B cell (primary cell): Measurements from ENCODE around the gene PLEKHN1. TPM values are rescaled to one million over a fixed set of nuclear protein-coding genes. Genes with fewer than 3 reads are reported as not detected.

Experiments used
- ATAC-seq: fragments of 200-7000 bp; cut with Tn5 transposase; one replicate; pipeline ENCODE4 v1.10.0; 2021; ENCODE audit warnings: low read depth, mild to moderate bottlenecking, moderate number of reproducible peaks, moderate library complexity
- CTCF ChIA-PET: fragments of 350-600 bp; sonication (Branson Sonifier 250); formaldehyde crosslinking; loops from one replicate; lab custom pipeline; 2021; ENCODE audit warnings: antibody characterized with exemption, inconsistent platforms; lab: Charles Lee
- POLR2A ChIA-PET: fragments of 350-600 bp; sonication (Branson Sonifier 250); formaldehyde crosslinking; loops from one replicate; lab custom pipeline; 2021; ENCODE audit warnings: antibody characterized with exemption; lab: Charles Lee
- DNase-seq: peaks from one replicate; pipeline ENCODE4 v3.0.0; 2013
- H2AFZ ChIP-seq: 2 replicates; pipeline ENCODE4 v1.6.1; 2012; ENCODE audit warnings: mild to moderate bottlenecking, low read depth, low read length; ENCODE audit not compliant: insufficient read depth, poor library complexity, severe bottlenecking
- H3K27ac ChIP-seq, 2 donors: 1 replicate in 1 of 2; 2 replicates in 1 of 2; pipeline ENCODE4 v1.5.1; 2012 to 2013; ENCODE audit warnings: low read length in 2 of 2, mild to moderate bottlenecking in 2 of 2, moderate library complexity in 1 of 2
- H3K27me3 ChIP-seq, 4 experiments: fragments of 200-600 bp in 1 of 4; sonication (generic) in 1 of 4; replicated peaks in 1 of 4; 1 replicate in 2 of 4; 2 replicates in 2 of 4; pipeline versions ENCODE4 v1.6.1 to v1.7.0; 2013 to 2016; ENCODE audit warnings: low read length in 3 of 4, mild to moderate bottlenecking in 2 of 4, mixed read lengths in 1 of 4, moderate library complexity in 1 of 4; ENCODE audit not compliant: insufficient read depth in 4 of 4, control insufficient read depth in 3 of 4; ENCODE audit errors: control extremely low read depth in 1 of 4
- H3K36me3 ChIP-seq, 2 experiments: replicated peaks in 1 of 2; 1 replicate in 1 of 2; 2 replicates in 1 of 2; pipeline versions ENCODE4 v1.6.1 to v1.7.1; 2013; ENCODE audit warnings: low read length in 1 of 2; ENCODE audit not compliant: insufficient read depth in 2 of 2, control insufficient read depth in 1 of 2; ENCODE audit errors: control extremely low read depth in 1 of 2, extremely low read depth in 1 of 2
- H3K4me1 ChIP-seq, 2 donors: fragments of 200-600 bp in 1 of 2; sonication (generic) in 1 of 2; 1 replicate in 1 of 2; 2 replicates in 1 of 2; pipeline versions ENCODE4 v1.5.1 to v1.6.1; 2013 to 2017; ENCODE audit warnings: low read length in 2 of 2; ENCODE audit not compliant: control insufficient read depth in 2 of 2, insufficient read depth in 2 of 2
- H3K4me2 ChIP-seq: replicated peaks from 2 replicates; pipeline ENCODE3; 2012; ENCODE audit warnings: mild to moderate bottlenecking, low read depth, low read length; ENCODE audit not compliant: poor library complexity, severe bottlenecking
- H3K4me3 ChIP-seq, 5 experiments: fragments of 200-600 bp in 1 of 5; sonication (generic) in 1 of 5; 1 replicate in 3 of 5; 2 replicates in 2 of 5; pipeline versions ENCODE4 v1.5.1 to v1.7.0; 2011 to 2016; ENCODE audit warnings: low read length in 4 of 5, mild to moderate bottlenecking in 4 of 5, low read depth in 2 of 5, control low read depth in 1 of 5, moderate library complexity in 1 of 5; ENCODE audit not compliant: insufficient read depth in 1 of 5; ENCODE audit errors: control extremely low read depth in 1 of 5, extremely low read depth in 1 of 5
- H3K79me2 ChIP-seq: fragments of 200-600 bp; sonication (generic); one replicate; pipeline ENCODE4 v1.6.0; 2016; ENCODE audit warnings: low read length; ENCODE audit not compliant: control insufficient read depth, insufficient read depth
- H3K9ac ChIP-seq: fragments of 200-600 bp; sonication (generic); 2 replicates; pipeline ENCODE4 v1.6.1; 2017; ENCODE audit warnings: mild to moderate bottlenecking, low read length, moderate library complexity
- H3K9me3 ChIP-seq, 3 donors: one replicate each; pipeline versions ENCODE4 v1.6.1 to v1.7.1; 2013; ENCODE audit warnings: low read length in 2 of 3; ENCODE audit not compliant: control insufficient read depth in 2 of 3, insufficient read depth in 1 of 3; ENCODE audit errors: control extremely low read depth in 1 of 3
- H4K20me1 ChIP-seq: 2 replicates; pipeline ENCODE4 v1.6.0; 2012; ENCODE audit warnings: mild to moderate bottlenecking, low read length; ENCODE audit not compliant: insufficient read depth, control insufficient read depth, poor library complexity, severe bottlenecking
- H3K27ac Mint-ChIP-seq: one replicate; pipeline ENCODE4 v1.8.0; 2021; ENCODE audit warnings: mixed read lengths
- H3K27me3 Mint-ChIP-seq: one replicate; pipeline ENCODE4 v1.8.0; 2021; ENCODE audit warnings: mixed read lengths
- H3K4me1 Mint-ChIP-seq: one replicate; pipeline ENCODE4 v1.8.0; 2021; ENCODE audit warnings: mixed read lengths
- H3K4me3 Mint-ChIP-seq: one replicate; pipeline ENCODE4 v1.8.0; 2021; ENCODE audit warnings: mixed read lengths
- H3K9me3 Mint-ChIP-seq: one replicate; pipeline ENCODE4 v1.8.0; 2022; ENCODE audit warnings: mixed read lengths; ENCODE audit not compliant: insufficient read depth
- EZH2 ChIP-seq: IDR thresholded peaks from 2 replicates; pipeline ENCODE4 v1.6.1; 2012; ENCODE audit warnings: borderline replicate concordance, low read depth, mild to moderate bottlenecking, moderate library complexity, low read length; ENCODE audit not compliant: insufficient read depth, poor library complexity, severe bottlenecking
- WGBS: methylation state at CpG from one replicate; pipeline ENCODE4 v1.1.5; 2013; ENCODE audit warnings: missing lambda C conversion rate; ENCODE audit not compliant: insufficient coverage; 5-methylcytosine and 5-hydroxymethylcytosine counted together
- intact Hi-C: fragments of 100-400 bp; cut with micrococcal nuclease; formaldehyde crosslinking; loops from one replicate; pipeline ENCODE4 v1.10.0; 2022
- polyA plus RNA-seq: library from polyadenylated mRNA; depleted of rRNA; stranded (reverse); fragments of >200 nt; gene quantifications from 2 replicates; pipeline ENCODE4 v1.2.3, GENCODE V29; 2012
- total RNA-seq, 2 donors: library from RNA; stranded (reverse); fragments of 120-200 nt in 1 of 2; gene quantifications; 1 replicate in 1 of 2; 2 replicates in 1 of 2; pipeline versions ENCODE4 v1.2.3 to v1.2.4, GENCODE V29; 2013 to 2022
- TF ChIP-seq, protein P1 (sequence below): fragments of 200-600 bp; IDR thresholded peaks from one replicate; pipeline ENCODE4 v1.8.0; 2022; ENCODE audit warnings: antibody characterized with exemption, mild to moderate bottlenecking

PLEKHN1 gene
- total and polyA plus RNA-seq, 2 donors (not counting 1 experiment from before 2014, with no cell fraction given), result 0.36 to 1.1 TPM

DNA sequence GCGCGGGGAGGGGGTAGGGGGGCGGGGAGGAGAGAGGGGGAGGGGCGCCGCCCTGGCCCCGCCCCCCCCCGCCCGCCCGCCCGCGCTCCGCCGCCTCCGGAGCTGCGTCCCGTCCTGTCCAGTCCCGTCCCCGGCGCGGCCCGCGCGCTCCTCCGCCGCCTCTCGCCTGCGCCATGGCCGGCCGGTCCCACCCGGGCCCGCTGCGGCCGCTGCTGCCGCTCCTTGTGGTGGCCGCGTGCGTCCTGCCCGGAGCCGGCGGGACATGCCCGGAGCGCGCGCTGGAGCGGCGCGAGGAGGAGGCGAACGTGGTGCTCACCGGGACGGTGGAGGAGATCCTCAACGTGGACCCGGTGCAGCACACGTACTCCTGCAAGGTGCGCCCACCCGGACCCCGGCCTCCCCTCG, 53.7 kb downstream of the PLEKHN1 start, which contains the start of gene AGRN:
Gene AGRN (plus strand): TSS at position 121 of the 405 bp plus-strand sequence. CDS start 53 bp downstream, at position 174.
- no peaks in the 10 kb centered on the region for H3K9me3 Mint-ChIP-seq
- intact Hi-C loops, result loop anchor here (1.0 to 10.0 kb wide), 4 partner anchors 13 to 96 kb away; partner anchors contain the start of genes C1orf159 and HES4
- TF ChIP-seq, protein P1, sequence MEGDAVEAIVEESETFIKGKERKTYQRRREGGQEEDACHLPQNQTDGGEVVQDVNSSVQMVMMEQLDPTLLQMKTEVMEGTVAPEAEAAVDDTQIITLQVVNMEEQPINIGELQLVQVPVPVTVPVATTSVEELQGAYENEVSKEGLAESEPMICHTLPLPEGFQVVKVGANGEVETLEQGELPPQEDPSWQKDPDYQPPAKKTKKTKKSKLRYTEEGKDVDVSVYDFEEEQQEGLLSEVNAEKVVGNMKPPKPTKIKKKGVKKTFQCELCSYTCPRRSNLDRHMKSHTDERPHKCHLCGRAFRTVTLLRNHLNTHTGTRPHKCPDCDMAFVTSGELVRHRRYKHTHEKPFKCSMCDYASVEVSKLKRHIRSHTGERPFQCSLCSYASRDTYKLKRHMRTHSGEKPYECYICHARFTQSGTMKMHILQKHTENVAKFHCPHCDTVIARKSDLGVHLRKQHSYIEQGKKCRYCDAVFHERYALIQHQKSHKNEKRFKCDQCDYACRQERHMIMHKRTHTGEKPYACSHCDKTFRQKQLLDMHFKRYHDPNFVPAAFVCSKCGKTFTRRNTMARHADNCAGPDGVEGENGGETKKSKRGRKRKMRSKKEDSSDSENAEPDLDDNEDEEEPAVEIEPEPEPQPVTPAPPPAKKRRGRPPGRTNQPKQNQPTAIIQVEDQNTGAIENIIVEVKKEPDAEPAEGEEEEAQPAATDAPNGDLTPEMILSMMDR, result no peak
- TF ChIP-seq EZH2, result no peak
- H3K27me3 Mint-ChIP-seq, result no peaks in the 10 kb centered on the region
- H3K4me1 Mint-ChIP-seq, result peaks cover 4% of the 10 kb centered on the region
- H2AFZ ChIP-seq, result peak within 1 kb of the TSS; percentile 38
- ChIA-PET CTCF (interaction anchor here (1.1 to 3.2 kb wide), 7 partner anchors 18 to 272 kb away, joined by 3 to 14 read pairs (median 5); no protein-coding TSS in a partner anchor), POLR2A (interaction anchor here (0.7 to 0.8 kb wide), 2 partner anchors 20 to 1106 kb away, joined by 3 to 6 read pairs; no protein-coding TSS in a partner anchor)
- no peaks in the 10 kb centered on the region for H3K9me3 ChIP-seq
- peak; percentile 23 for ATAC-seq
- H3K27ac ChIP-seq, result no peak within 1 kb of the TSS
- H3K4me2 ChIP-seq, result peak within 1 kb of the TSS; percentile 91
- peak; percentile 71 for DNase-seq
- H3K9ac ChIP-seq, result peak within 1 kb of the TSS; percentile 53
- H4K20me1 ChIP-seq, result no peaks in the 10 kb centered on the region
- H3K4me3 ChIP-seq, result peak within 1 kb of the TSS in 4 of 5 experiments; percentile 13 to 53 (median 46)
- no peaks in the 10 kb centered on the region for H3K36me3 ChIP-seq
- peaks cover 5% of the 10 kb centered on the region for H3K79me2 ChIP-seq
- peak within 1 kb of the TSS; percentile 67 for H3K27ac Mint-ChIP-seq
- WGBS, result under 1% methylated on average over 50 of the region's 58 CpGs
- peaks cover 9 to 23% of the 10 kb centered on the region in 2 donors for H3K4me1 ChIP-seq
- peak within 1 kb of the TSS; percentile 73 for H3K4me3 Mint-ChIP-seq
- peaks cover 0 to 22% (median 6%) of the 10 kb centered on the region in 4 experiments for H3K27me3 ChIP-seq

DNA sequence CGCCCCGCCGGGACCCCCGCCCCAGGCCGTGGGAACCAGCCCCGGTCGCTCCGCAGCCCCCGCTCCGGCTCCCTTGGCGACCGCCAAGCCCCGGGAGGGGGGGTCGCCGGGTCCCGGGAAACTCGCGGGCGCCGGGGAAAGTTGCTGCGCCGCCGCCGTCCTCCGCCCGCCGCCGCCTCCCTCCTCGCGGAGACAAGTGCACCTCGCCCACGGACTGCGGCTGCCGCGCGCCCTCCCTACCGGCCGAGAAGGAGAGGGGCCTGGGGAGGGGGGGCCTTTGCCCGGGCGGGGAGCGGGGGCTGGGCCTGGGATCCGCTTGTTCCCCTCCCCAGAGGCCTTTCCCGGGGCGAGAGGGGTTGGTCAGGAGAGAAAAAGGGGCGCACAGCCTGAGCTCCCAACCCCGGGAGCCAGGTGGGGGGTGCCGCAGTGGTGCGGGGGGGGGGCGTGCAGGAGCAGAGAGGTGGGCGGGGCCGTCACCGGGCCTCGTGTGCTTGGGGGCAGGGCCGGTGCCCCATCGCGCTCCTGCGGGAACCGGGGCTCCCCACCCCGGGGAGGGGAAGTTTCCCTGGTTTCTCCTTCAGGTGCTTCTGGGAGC, 54.2 kb downstream of the PLEKHN1 start:
- Mint-ChIP-seq H3K27ac (no peak overlapping the region), H3K27me3 (no peaks in the 10 kb centered on the region), H3K9me3 (no peaks in the 10 kb centered on the region), H3K4me3 (no peak overlapping the region), H3K4me1 (peaks cover 4% of the 10 kb centered on the region)
- Histone ChIP-seq H3K27ac (no peak overlapping the region), H3K4me2 (peak overlapping the region; percentile 91), H3K27me3 (peaks cover 0 to 22% (median 6%) of the 10 kb centered on the region in 4 experiments), H3K9ac (peak overlapping the region; percentile 53), H3K4me1 (peaks cover 9 to 21% of the 10 kb centered on the region in 2 donors), H4K20me1 (no peaks in the 10 kb centered on the region), H3K4me3 (peak overlapping the region in 3 of 5 experiments; percentile 42 to 53 (median 48)), H2AFZ (peak overlapping the region; percentile 28), H3K36me3 (no peaks in the 10 kb centered on the region), H3K79me2 (no peaks in the 10 kb centered on the region), H3K9me3 (no peaks in the 10 kb centered on the region)
- DNase-seq, result peak; percentile 62
- POLR2A ChIA-PET, result interaction anchor here (0.7 kb wide), 1 partner anchor 1105 kb away, joined by 6 read pairs; no protein-coding TSS in a partner anchor
- CTCF ChIA-PET, result no interaction called here
- WGBS, result under 1% methylated on average over 33 of the region's 59 CpGs
- TF ChIP-seq, protein P1, result no peak
- no peak for TF ChIP-seq EZH2
- intact Hi-C loops, result no loop called here
- no peak for ATAC-seq
